ENCODE results near the gene SRP14.
"Not testable (repeated sequence)": the region's sequence is repeated elsewhere in the genome, so short reads cannot be mapped to it uniquely, and the experiment has no call there.

SRP14 gene

GRCh38 chr15:40029979-40030893, 8.7 kb downstream of the SRP14 start:
- no peak for DNase-seq (ENCODE audit: low read depth in 3 of 3)

DNA sequence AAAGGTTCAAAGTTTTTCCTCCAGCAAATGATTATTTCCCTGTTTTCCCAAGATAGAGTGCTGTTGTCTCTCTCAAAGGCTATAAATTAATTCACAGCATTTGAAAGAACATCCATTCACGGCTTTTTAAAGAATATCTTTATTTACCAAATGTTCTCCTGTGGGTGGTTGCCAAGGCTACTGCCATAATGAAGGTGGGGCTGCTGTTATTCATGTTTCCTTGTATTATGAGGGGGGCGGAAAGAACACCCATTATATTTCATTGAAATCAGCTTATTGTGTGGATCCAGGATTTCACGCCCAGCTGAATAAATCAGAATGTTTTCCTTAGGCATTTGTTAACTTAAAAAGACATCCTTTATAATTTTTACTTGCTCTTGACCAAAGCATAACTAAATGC, 10.1 kb downstream of the SRP14 start:
- DNase-seq (ENCODE audit: low read depth in 3 of 3): no peak

DNA sequence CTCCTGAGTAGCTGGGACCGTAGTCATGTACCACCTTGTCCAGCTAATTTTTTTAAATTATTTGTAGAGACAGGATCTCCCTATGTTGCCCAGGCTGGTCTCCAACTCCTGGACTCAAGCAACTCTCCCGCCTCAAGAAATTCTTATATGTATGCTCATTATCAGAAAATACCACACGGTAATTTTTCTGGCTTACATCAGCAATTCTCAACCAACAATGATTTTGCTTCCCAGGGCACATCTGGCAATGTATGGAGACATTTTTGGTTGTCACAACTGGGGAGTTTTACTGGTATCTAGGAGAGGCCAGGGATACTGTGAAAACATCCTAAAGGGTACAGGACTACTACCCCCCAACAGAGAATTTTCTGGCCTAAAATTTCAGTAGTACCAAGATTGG, 10.8 kb downstream of the SRP14 start:
- DNase-seq (ENCODE audit: low read depth in 3 of 3): no peak

DNA sequence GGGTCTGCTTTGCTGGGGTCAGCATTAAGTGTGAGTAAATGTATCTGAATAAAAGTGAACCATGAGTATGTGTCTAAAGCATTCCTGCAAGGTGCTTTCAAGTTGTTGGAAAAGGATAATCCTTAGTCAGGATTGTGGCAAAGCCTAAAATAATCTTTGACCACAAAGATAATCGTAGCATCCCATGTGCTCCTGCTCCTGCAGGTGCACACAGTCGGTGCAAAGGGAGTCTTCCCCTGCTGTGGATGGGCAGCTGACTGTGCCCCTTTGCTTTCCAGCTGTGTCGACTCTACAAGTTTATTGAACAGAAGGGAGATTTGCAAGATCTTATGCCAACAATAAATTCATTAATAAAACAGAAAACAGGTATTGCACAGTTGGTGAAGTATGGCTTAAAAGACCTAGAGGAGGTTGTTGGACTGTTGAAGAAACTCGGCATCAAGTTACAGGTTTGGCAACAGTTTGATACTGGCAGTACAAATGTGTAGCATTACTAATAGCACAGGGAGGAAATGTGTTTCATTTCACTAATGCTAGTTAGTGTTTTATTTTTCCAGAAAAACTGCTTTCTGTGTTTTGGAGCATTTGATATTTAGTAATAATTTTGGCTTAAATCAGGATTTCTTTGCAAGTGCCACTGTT, 22.6 kb downstream of the SRP14 start:
- DNase-seq (ENCODE audit: low read depth in 3 of 3): no peak

- no peak for DNase-seq (ENCODE audit: low read depth in 3 of 3)
Measured at GRCh38 chr15:40014390-40014789, 24.6 kb downstream of the SRP14 start.

- not testable (repeated sequence) for DNase-seq (ENCODE audit: low read depth in 3 of 3)
Measured at GRCh38 chr15:40013372-40013771, 25.6 kb downstream of the SRP14 start.

GRCh38 chr15:40011303-40011702, 27.7 kb downstream of the SRP14 start:
- no peak for DNase-seq (ENCODE audit: low read depth in 3 of 3)

DNA sequence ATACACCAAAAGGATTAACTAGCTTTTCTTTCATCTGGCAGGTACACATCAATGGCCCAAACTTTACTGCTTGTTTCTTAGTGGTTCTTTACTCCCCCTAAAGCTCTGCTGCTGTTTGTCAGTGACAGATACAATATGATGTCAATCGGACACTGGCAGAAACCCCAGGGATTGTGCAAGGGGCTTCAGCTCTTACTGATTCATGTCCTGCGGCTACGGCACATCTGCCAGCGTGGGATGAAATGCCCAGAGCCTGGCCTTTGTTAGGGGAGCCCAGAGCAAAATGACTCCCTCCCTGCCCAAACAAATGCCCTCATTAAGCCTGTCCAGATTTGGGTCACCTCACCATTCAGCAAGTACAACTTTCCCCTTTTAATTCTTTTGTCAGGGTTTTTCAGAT, 28.3 kb downstream of the SRP14 start:
- no peak for DNase-seq (ENCODE audit: low read depth in 3 of 3)

DNA sequence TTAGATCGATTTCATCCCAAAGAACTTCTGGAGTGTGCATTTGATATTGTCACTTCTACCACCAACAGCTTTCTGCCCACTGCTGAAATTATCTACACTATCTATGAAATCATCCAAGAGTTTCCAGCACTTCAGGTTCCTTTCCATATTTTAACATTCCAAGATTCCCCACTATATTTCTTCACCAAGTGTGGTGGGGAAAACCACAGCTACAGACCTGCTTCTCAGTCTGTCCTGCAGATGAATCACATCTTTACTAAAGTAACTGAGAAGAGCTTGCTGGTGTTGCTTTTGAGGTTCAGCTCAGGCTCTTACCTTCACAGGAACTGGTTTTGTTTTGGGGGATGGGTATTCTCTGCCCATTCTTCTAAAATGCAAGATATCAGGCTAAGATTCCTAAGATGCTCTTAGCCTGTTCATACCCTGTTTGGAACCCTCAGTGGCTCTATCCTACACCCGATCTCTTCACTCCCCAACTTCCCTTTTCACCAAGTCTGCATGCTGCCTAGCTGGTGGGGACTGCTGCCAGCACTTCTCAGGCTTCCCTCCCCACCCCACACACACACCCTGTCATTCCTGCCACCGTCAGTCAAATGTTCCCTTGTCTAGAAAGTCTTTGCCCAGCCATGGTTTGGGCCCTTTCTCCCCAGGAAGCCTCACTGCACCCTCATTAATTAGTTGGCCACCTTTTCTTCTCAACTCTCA, 30.8 kb downstream of the SRP14 start:
- DNase-seq (ENCODE audit: low read depth in 3 of 3): no peak

- no peak for DNase-seq (ENCODE audit: low read depth in 3 of 3)
Measured at GRCh38 chr15:40006646-40007045, 32.3 kb downstream of the SRP14 start.

- no peak for DNase-seq (ENCODE audit: low read depth in 3 of 3)
Measured at GRCh38 chr15:40006003-40006402, 33.0 kb downstream of the SRP14 start.

- DNase-seq (ENCODE audit: low read depth in 3 of 3): no peak
Measured at GRCh38 chr15:40003116-40003916, 35.7 kb downstream of the SRP14 start.

DNA sequence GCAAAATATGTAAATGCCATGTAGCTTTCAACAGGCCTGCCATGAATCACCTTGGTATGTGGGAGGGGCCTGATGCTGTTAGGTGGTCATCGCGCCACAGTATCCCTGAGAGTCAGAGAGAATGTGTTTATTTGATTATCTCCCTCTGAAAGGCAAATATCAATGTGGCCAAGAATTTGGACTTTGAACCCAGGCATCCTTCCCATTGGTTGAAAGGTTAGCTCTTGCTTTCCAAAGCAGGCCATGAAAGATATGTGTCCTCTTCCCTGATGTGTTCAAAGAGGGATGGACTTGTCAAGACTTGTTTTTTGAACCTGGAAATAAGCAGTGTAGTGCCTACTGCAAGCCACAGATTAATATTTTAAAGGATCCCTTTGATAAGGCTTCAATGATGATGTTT, 36.7 kb downstream of the SRP14 start:
- no peak for DNase-seq (ENCODE audit: low read depth in 3 of 3)

DNA sequence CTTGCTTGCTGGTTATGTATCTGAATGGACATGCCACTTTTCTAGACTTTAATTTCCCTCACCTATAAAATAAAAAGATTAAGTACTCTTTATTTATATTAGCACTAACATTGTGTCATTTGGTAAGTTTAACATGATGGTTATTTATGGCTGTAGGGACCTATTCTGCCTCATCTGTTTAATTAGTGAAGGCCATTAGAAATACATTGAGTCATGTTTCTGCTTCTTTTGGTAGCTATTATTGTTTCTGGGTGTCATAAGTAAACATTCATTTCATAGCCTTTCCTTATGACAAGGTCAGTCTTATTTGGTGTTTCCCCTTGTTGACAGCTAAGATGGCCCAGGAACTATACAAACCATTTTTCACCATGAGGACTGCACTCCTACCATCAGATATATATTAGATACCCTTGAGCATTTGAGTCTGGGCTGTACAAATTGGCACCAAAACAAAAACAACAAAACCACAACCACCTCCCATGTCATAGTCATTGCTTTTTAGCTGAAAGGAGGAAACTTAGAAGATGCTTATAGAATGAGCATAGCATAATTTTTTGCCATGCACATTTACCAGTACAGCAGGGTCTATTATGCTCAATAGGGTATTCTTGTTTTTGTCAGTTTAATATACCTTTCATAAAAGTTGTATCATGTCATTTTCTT, 39.3 kb downstream of the SRP14 start:
- DNase-seq (ENCODE audit: low read depth in 3 of 3): no peak

- DNase-seq (ENCODE audit: low read depth in 3 of 3): no peak
Measured at GRCh38 chr15:39998511-39999077, 40.4 kb downstream of the SRP14 start.

- DNase-seq (ENCODE audit: low read depth in 3 of 3): no peak
Measured at GRCh38 chr15:39997639-39998038, 41.3 kb downstream of the SRP14 start.

DNA sequence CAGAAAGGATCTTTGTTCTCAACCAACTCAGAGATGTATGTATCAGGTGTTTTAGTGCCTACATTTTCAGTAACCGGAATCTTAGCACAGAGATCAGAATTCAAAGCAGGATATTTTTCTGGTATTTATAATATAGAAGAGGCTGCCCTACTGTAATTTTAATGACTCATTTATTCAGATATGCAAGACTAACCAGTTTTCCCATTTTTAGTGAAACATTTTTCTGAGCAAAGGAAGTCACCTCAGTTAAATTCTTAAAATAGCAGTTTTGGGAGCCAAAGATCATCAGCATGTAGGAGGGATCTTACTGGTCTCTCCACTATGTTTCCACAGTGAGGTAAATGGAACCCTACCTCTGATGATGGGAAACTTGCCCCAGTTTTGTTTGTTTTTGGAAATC, 42.0 kb downstream of the SRP14 start:
- DNase-seq (ENCODE audit: low read depth in 3 of 3): no peak

- DNase-seq (ENCODE audit: low read depth in 3 of 3): not testable (repeated sequence)
Measured at GRCh38 chr15:39996228-39996627, 42.8 kb downstream of the SRP14 start.

DNA sequence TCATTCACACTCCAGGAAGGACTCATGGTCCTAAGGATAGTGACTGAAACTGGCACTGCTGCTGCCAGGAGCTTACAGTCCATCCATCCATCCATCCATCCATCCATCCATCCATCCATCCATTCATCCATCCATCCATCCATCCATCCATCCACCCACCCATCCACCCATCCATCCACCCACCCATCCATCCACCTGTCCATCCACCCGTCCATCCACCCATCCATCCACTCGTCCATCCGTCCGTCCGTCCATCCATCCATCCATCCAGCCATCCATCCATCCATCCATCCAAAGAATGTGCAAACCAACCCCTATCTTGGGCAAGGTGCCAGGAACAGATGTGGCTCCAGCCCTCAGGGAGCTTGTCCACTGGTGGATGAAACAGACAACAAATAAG, 46.0 kb downstream of the SRP14 start:
- DNase-seq (ENCODE audit: low read depth in 3 of 3): not testable (repeated sequence)

DNA sequence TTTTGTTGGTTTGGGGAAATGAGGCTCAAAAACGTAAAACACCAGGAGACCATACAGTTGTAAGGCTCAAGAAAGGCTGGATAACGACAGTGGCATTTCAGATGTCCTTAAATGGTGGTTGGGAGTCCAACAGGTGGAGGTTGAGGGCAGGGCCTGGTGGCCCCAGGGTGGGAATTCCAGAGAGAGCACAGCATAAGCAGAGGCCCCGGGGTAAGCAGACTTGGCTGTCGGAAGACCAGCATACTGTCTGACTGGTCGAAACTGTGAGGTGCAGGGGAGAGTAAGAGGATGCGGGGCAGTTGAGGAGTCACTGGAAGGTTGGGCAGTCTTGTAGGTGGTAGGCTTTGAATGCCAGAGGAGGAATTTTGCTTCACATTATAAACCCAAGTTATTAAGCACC, 48.3 kb downstream of the SRP14 start:
- DNase-seq (ENCODE audit: low read depth in 3 of 3): no peak

- DNase-seq (ENCODE audit: low read depth in 3 of 3): no peak
Measured at GRCh38 chr15:39987821-39988220, 51.2 kb downstream of the SRP14 start.

All from stimulated activated CD4-positive, alpha-beta T cell treated with anti-CD3 and anti-CD28 coated beads, TNF-alpha, amount 100 ng/mL, for 48 hours (primary cell).